ENCODE measurements around the gene TIMM9.
"Not testable (repeated sequence)": the region's sequence is repeated elsewhere in the genome, so short reads cannot be mapped to it uniquely, and the experiment has no call there.

Gene TIMM9

DNA sequence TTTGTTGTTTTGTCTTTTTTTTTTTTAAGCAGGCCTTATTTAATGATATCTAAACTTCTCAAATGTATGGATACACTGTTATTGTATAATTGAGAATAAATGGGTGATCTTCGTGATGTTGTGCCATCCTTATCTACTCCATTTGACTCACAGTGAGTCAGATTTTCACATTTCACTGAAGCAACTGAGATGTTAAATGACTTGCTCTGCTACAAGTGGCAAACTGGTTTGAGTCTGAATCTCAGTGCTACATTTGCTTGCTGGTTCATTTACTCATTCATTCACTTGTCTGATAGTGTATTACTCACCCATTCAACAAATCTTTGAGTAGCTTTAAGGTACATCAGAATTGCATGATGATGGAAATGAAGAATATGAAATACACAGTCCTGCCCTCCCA, 2.8 kb upstream of the TIMM9 start:
- Histone ChIP-seq H3K9me3 (ENCODE audit: insufficient read depth, low read depth, low read length) (no peaks in the 10 kb centered on the region), H3K4me1 (ENCODE audit: insufficient read depth, low read length, poor library complexity, severe bottlenecking) (peaks cover 26% of the 10 kb centered on the region), H4K20me1 (ENCODE audit: insufficient read depth, low read length, poor library complexity, severe bottlenecking) (peaks cover 18% of the 10 kb centered on the region), H2AFZ (ENCODE audit: low read length) (no peak overlapping the region), H3K9ac (ENCODE audit: low read depth, low read length, poor library complexity, severe bottlenecking) (peak overlapping the region; percentile 92), H3K36me3 (ENCODE audit: insufficient read depth, low read length) (peaks cover under 1% of the 10 kb centered on the region; the same call in 1 of the 2 replicates), H3K4me3 (ENCODE audit: low read length, poor library complexity, severe bottlenecking) (peak overlapping the region; percentile 84), H3K4me2 (ENCODE audit: low read depth, low read length, poor library complexity, severe bottlenecking) (peak overlapping the region; percentile 98), H3F3A (ENCODE audit: low read depth) (no peaks in the 10 kb centered on the region), H3K27me3 (ENCODE audit: insufficient read depth, low read length, poor library complexity, severe bottlenecking) (no peaks in the 10 kb centered on the region), H3K79me2 (ENCODE audit: insufficient read depth, low read length) (peaks cover 64% of the 10 kb centered on the region), H3K9me2 (replicated peaks; ENCODE audit: low read depth, low read length) (no peaks in the 10 kb centered on the region)
- TF ChIP-seq, protein P1, sequence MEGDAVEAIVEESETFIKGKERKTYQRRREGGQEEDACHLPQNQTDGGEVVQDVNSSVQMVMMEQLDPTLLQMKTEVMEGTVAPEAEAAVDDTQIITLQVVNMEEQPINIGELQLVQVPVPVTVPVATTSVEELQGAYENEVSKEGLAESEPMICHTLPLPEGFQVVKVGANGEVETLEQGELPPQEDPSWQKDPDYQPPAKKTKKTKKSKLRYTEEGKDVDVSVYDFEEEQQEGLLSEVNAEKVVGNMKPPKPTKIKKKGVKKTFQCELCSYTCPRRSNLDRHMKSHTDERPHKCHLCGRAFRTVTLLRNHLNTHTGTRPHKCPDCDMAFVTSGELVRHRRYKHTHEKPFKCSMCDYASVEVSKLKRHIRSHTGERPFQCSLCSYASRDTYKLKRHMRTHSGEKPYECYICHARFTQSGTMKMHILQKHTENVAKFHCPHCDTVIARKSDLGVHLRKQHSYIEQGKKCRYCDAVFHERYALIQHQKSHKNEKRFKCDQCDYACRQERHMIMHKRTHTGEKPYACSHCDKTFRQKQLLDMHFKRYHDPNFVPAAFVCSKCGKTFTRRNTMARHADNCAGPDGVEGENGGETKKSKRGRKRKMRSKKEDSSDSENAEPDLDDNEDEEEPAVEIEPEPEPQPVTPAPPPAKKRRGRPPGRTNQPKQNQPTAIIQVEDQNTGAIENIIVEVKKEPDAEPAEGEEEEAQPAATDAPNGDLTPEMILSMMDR (conservative IDR thresholded peaks at IDR 0.05; ENCODE audit: low read length): no peak
- no peak for TF ChIP-seq EZH2phosphoT487 (IDR thresholded peaks at IDR 0.05; ENCODE audit: borderline replicate concordance)

DNA sequence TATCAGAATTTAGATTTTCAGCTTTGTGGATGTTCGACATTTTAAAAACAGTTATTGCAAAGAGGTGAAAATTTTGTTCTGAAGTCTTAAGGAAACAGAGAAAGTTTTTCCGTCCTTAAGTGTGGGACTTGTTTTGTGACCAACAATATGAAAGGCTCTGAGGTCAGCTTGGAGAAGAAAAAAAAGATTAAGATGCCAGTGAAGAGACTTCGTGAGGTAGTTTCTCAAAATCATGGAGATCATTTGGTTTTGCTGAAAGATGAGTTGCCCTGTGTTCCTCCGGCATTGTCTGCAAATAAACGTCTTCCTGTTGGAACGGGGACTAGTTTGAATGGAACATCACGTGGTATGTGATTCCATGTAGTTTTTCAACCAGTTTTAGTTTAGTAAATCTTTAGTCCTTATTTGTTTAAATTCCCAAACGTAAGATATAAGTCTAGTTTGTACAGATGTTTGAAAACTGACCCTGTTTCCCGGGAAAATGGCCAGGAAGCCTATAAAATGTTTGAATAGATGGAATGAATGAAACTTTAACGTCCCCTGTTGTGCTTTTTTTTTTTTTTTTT, 870 bp upstream of the TIMM9 start:
- H2AFZ ChIP-seq (ENCODE audit: low read length): peak overlapping the region; percentile 66
- H3K4me3 ChIP-seq (ENCODE audit: low read length, poor library complexity, severe bottlenecking): peak overlapping the region; percentile 84
- no peaks in the 10 kb centered on the region for H3K9me2 ChIP-seq (replicated peaks; ENCODE audit: low read depth, low read length)
- H3K27me3 ChIP-seq (ENCODE audit: insufficient read depth, low read length, poor library complexity, severe bottlenecking): no peaks in the 10 kb centered on the region
- TF ChIP-seq, protein P1 (conservative IDR thresholded peaks at IDR 0.05; ENCODE audit: low read length): no peak
- no peak for TF ChIP-seq EZH2phosphoT487 (IDR thresholded peaks at IDR 0.05; ENCODE audit: borderline replicate concordance)
- no peaks in the 10 kb centered on the region for H3F3A ChIP-seq (ENCODE audit: low read depth)
- peaks cover 18% of the 10 kb centered on the region for H4K20me1 ChIP-seq (ENCODE audit: insufficient read depth, low read length, poor library complexity, severe bottlenecking)
- H3K4me2 ChIP-seq (ENCODE audit: low read depth, low read length, poor library complexity, severe bottlenecking): peak overlapping the region; percentile 98
- H3K79me2 ChIP-seq (ENCODE audit: insufficient read depth, low read length): peaks cover 73% of the 10 kb centered on the region
- H3K36me3 ChIP-seq (ENCODE audit: insufficient read depth, low read length): peaks cover 4% of the 10 kb centered on the region; the same call in 1 of the 2 replicates
- no peaks in the 10 kb centered on the region for H3K9me3 ChIP-seq (ENCODE audit: insufficient read depth, low read depth, low read length)
- peak overlapping the region; percentile 92 for H3K9ac ChIP-seq (ENCODE audit: low read depth, low read length, poor library complexity, severe bottlenecking)
- H3K4me1 ChIP-seq (ENCODE audit: insufficient read depth, low read length, poor library complexity, severe bottlenecking): peaks cover 29% of the 10 kb centered on the region

DNA sequence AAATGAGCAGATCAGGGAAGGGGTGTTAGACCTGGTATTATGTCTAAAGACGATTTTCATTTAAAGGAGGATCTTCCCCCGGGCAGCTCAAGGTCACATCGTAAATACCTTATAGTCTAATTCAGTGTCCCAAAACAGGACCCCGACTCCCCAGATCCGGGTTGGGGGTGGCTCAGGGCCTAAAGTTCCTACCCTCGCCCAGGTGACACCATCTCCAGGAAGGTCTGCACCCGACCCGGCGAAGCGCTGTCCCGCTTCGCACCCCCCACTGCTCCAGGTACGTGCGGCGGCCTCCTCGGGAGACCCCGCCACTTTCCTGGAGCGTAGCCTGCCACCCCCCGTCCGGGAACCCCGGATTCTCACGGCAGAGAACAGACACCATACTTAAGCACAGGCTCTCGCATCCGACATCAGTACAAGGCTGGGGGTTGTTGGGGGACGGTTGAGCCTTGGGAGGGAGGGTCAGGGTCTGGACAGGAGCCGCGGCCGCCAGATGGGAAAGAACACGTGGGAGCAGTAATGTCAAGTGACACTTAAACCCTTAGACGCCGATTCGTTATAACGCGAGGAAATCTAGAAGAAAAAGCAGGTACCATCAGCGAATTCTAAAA, 556 bp downstream of the TIMM9 start:
- H3K4me2 ChIP-seq (ENCODE audit: low read depth, low read length, poor library complexity, severe bottlenecking): peak overlapping the region; percentile 68
- peak overlapping the region; percentile 98 for H2AFZ ChIP-seq (ENCODE audit: low read length)
- H3K27me3 ChIP-seq (ENCODE audit: insufficient read depth, low read length, poor library complexity, severe bottlenecking): no peaks in the 10 kb centered on the region
- peaks cover 18% of the 10 kb centered on the region for H4K20me1 ChIP-seq (ENCODE audit: insufficient read depth, low read length, poor library complexity, severe bottlenecking)
- H3K79me2 ChIP-seq (ENCODE audit: insufficient read depth, low read length): peaks cover 69% of the 10 kb centered on the region
- H3K4me3 ChIP-seq (ENCODE audit: low read length, poor library complexity, severe bottlenecking): peak overlapping the region; percentile 84
- H3K9me3 ChIP-seq (ENCODE audit: insufficient read depth, low read depth, low read length): no peaks in the 10 kb centered on the region
- no peaks in the 10 kb centered on the region for H3K9me2 ChIP-seq (replicated peaks; ENCODE audit: low read depth, low read length)
- TF ChIP-seq, protein P1 (conservative IDR thresholded peaks at IDR 0.05; ENCODE audit: low read length): no peak
- TF ChIP-seq EZH2phosphoT487 (IDR thresholded peaks at IDR 0.05; ENCODE audit: borderline replicate concordance): no peak
- H3K36me3 ChIP-seq (ENCODE audit: insufficient read depth, low read length): peaks cover 4% of the 10 kb centered on the region; the same call in 1 of the 2 replicates
- no peaks in the 10 kb centered on the region for H3F3A ChIP-seq (ENCODE audit: low read depth)
- H3K9ac ChIP-seq (ENCODE audit: low read depth, low read length, poor library complexity, severe bottlenecking): peak overlapping the region; percentile 92
- peaks cover 29% of the 10 kb centered on the region for H3K4me1 ChIP-seq (ENCODE audit: insufficient read depth, low read length, poor library complexity, severe bottlenecking)

DNA sequence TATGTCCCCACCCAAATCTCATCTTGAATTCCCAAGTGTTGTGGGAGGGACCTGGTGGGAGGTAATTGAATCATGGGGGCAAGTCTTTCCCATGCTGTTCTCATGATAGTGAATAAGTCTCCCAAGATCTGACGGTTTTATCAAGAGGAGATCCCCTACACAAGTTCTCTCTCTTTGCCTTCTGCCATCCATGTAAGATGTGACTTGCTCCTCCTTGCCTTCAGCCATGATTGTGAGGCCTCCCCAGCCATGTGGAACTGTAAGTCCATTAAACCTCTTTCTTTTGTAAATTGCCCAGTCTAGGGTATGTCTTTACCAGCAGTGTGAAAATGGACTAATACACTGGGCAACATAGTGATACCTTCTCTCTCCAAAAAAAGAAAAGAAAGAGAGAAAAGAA, 10.4 kb downstream of the TIMM9 start:
- H3K9ac ChIP-seq (ENCODE audit: low read depth, low read length, poor library complexity, severe bottlenecking); H3K4me2 ChIP-seq (ENCODE audit: low read depth, low read length, poor library complexity, severe bottlenecking); H3F3A ChIP-seq (ENCODE audit: low read depth); H3K9me3 ChIP-seq (ENCODE audit: insufficient read depth, low read depth, low read length); H3K4me3 ChIP-seq (ENCODE audit: low read length, poor library complexity, severe bottlenecking); H3K9me2 ChIP-seq (replicated peaks; ENCODE audit: low read depth, low read length); H3K79me2 ChIP-seq (ENCODE audit: insufficient read depth, low read length); H3K4me1 ChIP-seq (ENCODE audit: insufficient read depth, low read length, poor library complexity, severe bottlenecking); H2AFZ ChIP-seq (ENCODE audit: low read length); H4K20me1 ChIP-seq (ENCODE audit: insufficient read depth, low read length, poor library complexity, severe bottlenecking); H3K27me3 ChIP-seq (ENCODE audit: insufficient read depth, low read length, poor library complexity, severe bottlenecking): not testable (repeated sequence)
- peaks cover 23% of the 10 kb centered on the region; the same call in 1 of the 2 replicates for H3K36me3 ChIP-seq (ENCODE audit: insufficient read depth, low read length)

Data from Loucy (cell line).